ENCODE results near the gene TSPAN6.

TSPAN6 gene

GRCh38 chrX:100600758-100601157 lies 35.8 kb downstream of the TSPAN6 start:
- H3K9ac ChIP-seq (ENCODE audit: low read depth, low read length): no peak overlapping the region
- no peaks in the 10 kb centered on the region for H3K36me3 ChIP-seq (ENCODE audit: insufficient read depth, low read length)
- peaks cover 38% of the 10 kb centered on the region for H3K27me3 ChIP-seq (ENCODE audit: control insufficient read depth, insufficient read depth, low read length)
- H3K9me3 ChIP-seq (replicated peaks; ENCODE audit: low read length): no peaks in the 10 kb centered on the region
- H3K4me3 ChIP-seq (ENCODE audit: low read length): no peak overlapping the region
- H3K4me2 ChIP-seq (ENCODE audit: low read length): no peak overlapping the region
- H3K4me1 ChIP-seq (ENCODE audit: control insufficient read depth, insufficient read depth, low read length): no peaks in the 10 kb centered on the region

- Histone ChIP-seq H3K4me2 (ENCODE audit: low read length) (no peak overlapping the region), H3K36me3 (ENCODE audit: insufficient read depth, low read length) (no peaks in the 10 kb centered on the region), H3K4me3 (ENCODE audit: low read length) (no peak overlapping the region), H3K27me3 (ENCODE audit: control insufficient read depth, insufficient read depth, low read length) (peaks cover 35% of the 10 kb centered on the region), H3K9ac (ENCODE audit: low read depth, low read length) (no peak overlapping the region), H3K4me1 (ENCODE audit: control insufficient read depth, insufficient read depth, low read length) (no peaks in the 10 kb centered on the region), H3K9me3 (replicated peaks; ENCODE audit: low read length) (no peaks in the 10 kb centered on the region)
Measured at GRCh38 chrX:100600340-100600739, 36.3 kb downstream of the TSPAN6 start.

- Histone ChIP-seq H3K4me2 (ENCODE audit: low read length) (no peak overlapping the region), H3K9me3 (replicated peaks; ENCODE audit: low read length) (no peaks in the 10 kb centered on the region), H3K9ac (ENCODE audit: low read depth, low read length) (no peak overlapping the region)
Measured at GRCh38 chrX:100599456-100599855, 37.1 kb downstream of the TSPAN6 start.

GRCh38 chrX:100596601-100597000 lies 40.0 kb downstream of the TSPAN6 start:
- no peaks in the 10 kb centered on the region for H3K9me3 ChIP-seq (replicated peaks; ENCODE audit: low read length)
- H3K27me3 ChIP-seq (ENCODE audit: control insufficient read depth, insufficient read depth, low read length): peaks cover 51% of the 10 kb centered on the region
- H3K4me3 ChIP-seq (ENCODE audit: low read length): no peak overlapping the region
- H3K4me1 ChIP-seq (ENCODE audit: control insufficient read depth, insufficient read depth, low read length): no peaks in the 10 kb centered on the region
- no peak overlapping the region for H3K4me2 ChIP-seq (ENCODE audit: low read length)
- no peak overlapping the region for H3K9ac ChIP-seq (ENCODE audit: low read depth, low read length)
- H3K36me3 ChIP-seq (ENCODE audit: insufficient read depth, low read length): no peaks in the 10 kb centered on the region

More at GRCh38 chrX:100599456-100599855, 37.1 kb downstream of the TSPAN6 start:
- Histone ChIP-seq H3K27me3 (ENCODE audit: control insufficient read depth, insufficient read depth, low read length) (peaks cover 34% of the 10 kb centered on the region), H3K36me3 (ENCODE audit: insufficient read depth, low read length) (no peaks in the 10 kb centered on the region), H3K4me1 (ENCODE audit: control insufficient read depth, insufficient read depth, low read length) (no peaks in the 10 kb centered on the region), H3K4me3 (ENCODE audit: low read length) (no peak overlapping the region)

- no peak overlapping the region for H3K9ac ChIP-seq (ENCODE audit: low read depth, low read length)
- peaks cover 54% of the 10 kb centered on the region for H3K27me3 ChIP-seq (ENCODE audit: control insufficient read depth, insufficient read depth, low read length)
- H3K4me2 ChIP-seq (ENCODE audit: low read length): no peak overlapping the region
Measured at GRCh38 chrX:100593581-100593980, 43.0 kb downstream of the TSPAN6 start.

GRCh38 chrX:100593126-100593525 lies 43.5 kb downstream of the TSPAN6 start:
- Histone ChIP-seq H3K9ac (ENCODE audit: low read depth, low read length) (no peak overlapping the region), H3K9me3 (replicated peaks; ENCODE audit: low read length) (no peaks in the 10 kb centered on the region), H3K4me1 (ENCODE audit: control insufficient read depth, insufficient read depth, low read length) (no peaks in the 10 kb centered on the region), H3K36me3 (ENCODE audit: insufficient read depth, low read length) (no peaks in the 10 kb centered on the region), H3K4me2 (ENCODE audit: low read length) (no peak overlapping the region), H3K4me3 (ENCODE audit: low read length) (no peak overlapping the region), H3K27me3 (ENCODE audit: control insufficient read depth, insufficient read depth, low read length) (peaks cover 56% of the 10 kb centered on the region)

More at GRCh38 chrX:100593581-100593980, 43.0 kb downstream of the TSPAN6 start:
- Histone ChIP-seq H3K4me1 (ENCODE audit: control insufficient read depth, insufficient read depth, low read length) (no peaks in the 10 kb centered on the region), H3K36me3 (ENCODE audit: insufficient read depth, low read length) (no peaks in the 10 kb centered on the region), H3K9me3 (replicated peaks; ENCODE audit: low read length) (no peaks in the 10 kb centered on the region), H3K4me3 (ENCODE audit: low read length) (no peak overlapping the region)

- no peaks in the 10 kb centered on the region for H3K9me3 ChIP-seq (replicated peaks; ENCODE audit: low read length)
- no peak overlapping the region for H3K4me3 ChIP-seq (ENCODE audit: low read length)
- H3K4me1 ChIP-seq (ENCODE audit: control insufficient read depth, insufficient read depth, low read length): no peaks in the 10 kb centered on the region
- no peaks in the 10 kb centered on the region for H3K36me3 ChIP-seq (ENCODE audit: insufficient read depth, low read length)
- no peak overlapping the region for H3K4me2 ChIP-seq (ENCODE audit: low read length)
- H3K9ac ChIP-seq (ENCODE audit: low read depth, low read length): no peak overlapping the region
- peaks cover 57% of the 10 kb centered on the region for H3K27me3 ChIP-seq (ENCODE audit: control insufficient read depth, insufficient read depth, low read length)
Measured at GRCh38 chrX:100591256-100592051, 45.2 kb downstream of the TSPAN6 start.

GRCh38 chrX:100587861-100588260 lies 48.7 kb downstream of the TSPAN6 start:
- H3K4me1 ChIP-seq (ENCODE audit: control insufficient read depth, insufficient read depth, low read length): no peaks in the 10 kb centered on the region
- H3K4me3 ChIP-seq (ENCODE audit: low read length): no peak overlapping the region

GRCh38 chrX:100586747-100587146 lies 49.9 kb downstream of the TSPAN6 start:
- no peak overlapping the region for H3K4me3 ChIP-seq (ENCODE audit: low read length)
- peaks cover 81% of the 10 kb centered on the region for H3K27me3 ChIP-seq (ENCODE audit: control insufficient read depth, insufficient read depth, low read length)
- no peaks in the 10 kb centered on the region for H3K9me3 ChIP-seq (replicated peaks; ENCODE audit: low read length)
- H3K4me2 ChIP-seq (ENCODE audit: low read length): no peak overlapping the region
- no peaks in the 10 kb centered on the region for H3K36me3 ChIP-seq (ENCODE audit: insufficient read depth, low read length)
- H3K9ac ChIP-seq (ENCODE audit: low read depth, low read length): no peak overlapping the region
- no peaks in the 10 kb centered on the region for H3K4me1 ChIP-seq (ENCODE audit: control insufficient read depth, insufficient read depth, low read length)

More at GRCh38 chrX:100587861-100588260, 48.7 kb downstream of the TSPAN6 start:
- no peak overlapping the region for H3K9ac ChIP-seq (ENCODE audit: low read depth, low read length)
- no peaks in the 10 kb centered on the region for H3K36me3 ChIP-seq (ENCODE audit: insufficient read depth, low read length)
- H3K9me3 ChIP-seq (replicated peaks; ENCODE audit: low read length): no peaks in the 10 kb centered on the region
- no peak overlapping the region for H3K4me2 ChIP-seq (ENCODE audit: low read length)
- peaks cover 83% of the 10 kb centered on the region for H3K27me3 ChIP-seq (ENCODE audit: control insufficient read depth, insufficient read depth, low read length)

- Histone ChIP-seq H3K4me2 (ENCODE audit: low read length) (no peak within 1 kb of the TSS), H3K36me3 (ENCODE audit: insufficient read depth, low read length) (no peaks in the 10 kb centered on the region), H3K4me3 (ENCODE audit: low read length) (no peak within 1 kb of the TSS), H3K4me1 (ENCODE audit: control insufficient read depth, insufficient read depth, low read length) (no peaks in the 10 kb centered on the region), H3K9me3 (replicated peaks; ENCODE audit: low read length) (no peaks in the 10 kb centered on the region), H3K27me3 (ENCODE audit: control insufficient read depth, insufficient read depth, low read length) (peaks cover 62% of the 10 kb centered on the region), H3K9ac (ENCODE audit: low read depth, low read length) (no peak within 1 kb of the TSS)
Measured at GRCh38 chrX:100584611-100585010, 52.0 kb downstream of the TSPAN6 start, which contains the start of gene TNMD. TNMD (plus strand) TSS chrX:100584936; CDS start chrX:100585019, 83 bp downstream.
